Gastrocnemius medialis (tissue), 4 donors: Measurements from ENCODE around the gene DNAAF1.

ENCODE experiments used
- POLR2A ChIP-seq, 2 donors: fragments of 450-650 bp; IDR thresholded peaks; one replicate each; pipeline ENCODE4 v1.6.1; 2017; ENCODE audit warnings: antibody characterized with exemption in 2 of 2, mild to moderate bottlenecking in 2 of 2, moderate library complexity in 2 of 2
- TF ChIP-seq, protein P1 (sequence below), 5 experiments: fragments of 450-650 bp in 3 of 5; fragments of 200-600 bp in 2 of 5; sonication (generic) in 2 of 5; IDR thresholded peaks in 4 of 5; conservative IDR thresholded peaks in 1 of 5; 1 replicate in 4 of 5; 2 replicates in 1 of 5; pipeline ENCODE4 v1.5.1; 2016 to 2019; ENCODE audit warnings: antibody characterized with exemption in 5 of 5, mild to moderate bottlenecking in 3 of 5, moderate library complexity in 3 of 5

DNA sequence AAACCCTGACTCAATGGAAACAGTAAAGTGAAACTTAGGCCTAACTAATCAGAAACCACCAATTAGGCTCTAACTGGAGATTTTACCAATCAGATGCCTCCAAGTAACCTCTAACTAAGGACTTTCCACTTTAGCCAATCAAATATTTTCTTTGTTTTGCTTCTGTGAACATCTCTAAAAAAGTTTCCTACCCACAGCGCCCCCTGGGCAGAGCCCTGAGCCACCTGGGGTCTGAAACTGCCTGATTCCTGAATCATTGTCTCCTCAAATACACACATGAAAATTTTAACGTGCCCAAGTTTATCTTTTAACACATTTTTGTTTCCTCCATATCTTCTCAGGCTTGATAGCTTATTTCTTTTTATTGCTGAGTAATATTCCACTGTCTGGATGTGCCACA is 64.9 kb downstream of the DNAAF1 start:
- TF ChIP-seq POLR2A (IDR thresholded peaks at IDR 0.05), result no peak
- TF ChIP-seq, protein P1, sequence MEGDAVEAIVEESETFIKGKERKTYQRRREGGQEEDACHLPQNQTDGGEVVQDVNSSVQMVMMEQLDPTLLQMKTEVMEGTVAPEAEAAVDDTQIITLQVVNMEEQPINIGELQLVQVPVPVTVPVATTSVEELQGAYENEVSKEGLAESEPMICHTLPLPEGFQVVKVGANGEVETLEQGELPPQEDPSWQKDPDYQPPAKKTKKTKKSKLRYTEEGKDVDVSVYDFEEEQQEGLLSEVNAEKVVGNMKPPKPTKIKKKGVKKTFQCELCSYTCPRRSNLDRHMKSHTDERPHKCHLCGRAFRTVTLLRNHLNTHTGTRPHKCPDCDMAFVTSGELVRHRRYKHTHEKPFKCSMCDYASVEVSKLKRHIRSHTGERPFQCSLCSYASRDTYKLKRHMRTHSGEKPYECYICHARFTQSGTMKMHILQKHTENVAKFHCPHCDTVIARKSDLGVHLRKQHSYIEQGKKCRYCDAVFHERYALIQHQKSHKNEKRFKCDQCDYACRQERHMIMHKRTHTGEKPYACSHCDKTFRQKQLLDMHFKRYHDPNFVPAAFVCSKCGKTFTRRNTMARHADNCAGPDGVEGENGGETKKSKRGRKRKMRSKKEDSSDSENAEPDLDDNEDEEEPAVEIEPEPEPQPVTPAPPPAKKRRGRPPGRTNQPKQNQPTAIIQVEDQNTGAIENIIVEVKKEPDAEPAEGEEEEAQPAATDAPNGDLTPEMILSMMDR (IDR thresholded peaks at IDR 0.05 in 4 of 5, conservative IDR thresholded peaks at IDR 0.05 in 1 of 5), result no peak
